ENCODE results near the gene ALKAL2. TPM values are rescaled to one million over a fixed set of nuclear protein-coding genes. Genes with fewer than 3 reads are reported as not detected.

Gene ALKAL2
- total and polyA plus RNA-seq, 2 donors (not counting 3 experiments of a cell fraction or from before 2014, with no cell fraction given) = not detected

DNA sequence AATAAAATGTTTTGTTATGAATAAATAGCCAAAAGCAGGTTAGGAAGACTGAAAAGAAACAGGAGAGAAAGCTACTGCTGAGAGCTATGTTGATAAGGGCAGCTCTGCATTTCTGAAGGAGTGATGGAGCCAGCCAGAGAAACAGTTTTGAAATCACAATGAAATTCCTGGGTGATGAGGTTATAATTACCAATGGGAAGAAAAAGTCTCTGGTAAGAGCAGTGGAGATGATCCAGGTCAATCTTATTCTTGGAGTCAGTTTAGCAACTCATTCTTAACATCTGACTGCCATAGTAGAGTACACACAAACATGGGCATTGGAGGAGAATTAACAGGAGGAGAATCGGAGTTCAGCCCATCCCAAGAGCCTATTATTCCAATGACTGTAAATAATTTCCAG, 2.4 kb downstream of the ALKAL2 start:
- no peaks in the 10 kb centered on the region for H3K79me2 ChIP-seq (ENCODE audit: control insufficient read depth, insufficient read depth, low read length)
- CTCF ChIA-PET = interaction anchor here (1.2 kb wide), 1 partner anchor 382 kb away, joined by 3 read pairs; no protein-coding TSS in a partner anchor
- DNase-seq (ENCODE audit: low read depth, low spot score) (no peak), FAIRE-seq (no peak)
- peaks cover 11 to 37% of the 10 kb centered on the region in 2 experiments for H3K27me3 ChIP-seq (ENCODE audit: control insufficient read depth in 2 of 2, insufficient read depth in 2 of 2, low read length in 2 of 2)
- no peaks in the 10 kb centered on the region for H4K20me1 ChIP-seq (replicated peaks; ENCODE audit: control insufficient read depth, extremely low read depth, insufficient read depth, low read length)
- H3K9ac ChIP-seq (replicated peaks; ENCODE audit: extremely low read depth, insufficient read depth, low read length) = no peak overlapping the region
- no peak overlapping the region for H3K4me3 ChIP-seq (replicated peaks in 1 of 3; ENCODE audit: insufficient read depth in 1 of 3, low read depth in 1 of 3, low read length in 3 of 3)
- intact Hi-C loops (cut with micrococcal nuclease) = no loop called here
- H3K4me1 ChIP-seq (ENCODE audit: control insufficient read depth, extremely low read depth, insufficient read depth, low read length) = peaks cover 3% of the 10 kb centered on the region
- H3K9me1 ChIP-seq (replicated peaks; ENCODE audit: control insufficient read depth, extremely low read depth, insufficient read depth, low read length) = no peaks in the 10 kb centered on the region
- no peaks in the 10 kb centered on the region for H3K9me3 ChIP-seq (replicated peaks; ENCODE audit: control insufficient read depth, insufficient read depth, low read length)
- no peak overlapping the region for H3K4me2 ChIP-seq (ENCODE audit: insufficient read depth, low read length)
- POLR2A ChIA-PET = no interaction called here
- no peak overlapping the region for H2AFZ ChIP-seq (ENCODE audit: low read depth, low read length)
- BruUV-seq (replicated peaks) = no TSS peak
- H3K27ac ChIP-seq (ENCODE audit: insufficient read depth, low read depth, low read length) = no peak overlapping the region
- peaks cover 3% of the 10 kb centered on the region in 2 experiments for H3K36me3 ChIP-seq (ENCODE audit: control insufficient read depth in 2 of 2, extremely low read depth in 1 of 2, insufficient read depth in 2 of 2, low read length in 2 of 2)
- dilution Hi-C loops (cut with MboI; ENCODE audit: extremely low pct_ligation_motif_present, low sequenced_read_pairs) = no loop called here
- TF ChIP-seq, protein P1, sequence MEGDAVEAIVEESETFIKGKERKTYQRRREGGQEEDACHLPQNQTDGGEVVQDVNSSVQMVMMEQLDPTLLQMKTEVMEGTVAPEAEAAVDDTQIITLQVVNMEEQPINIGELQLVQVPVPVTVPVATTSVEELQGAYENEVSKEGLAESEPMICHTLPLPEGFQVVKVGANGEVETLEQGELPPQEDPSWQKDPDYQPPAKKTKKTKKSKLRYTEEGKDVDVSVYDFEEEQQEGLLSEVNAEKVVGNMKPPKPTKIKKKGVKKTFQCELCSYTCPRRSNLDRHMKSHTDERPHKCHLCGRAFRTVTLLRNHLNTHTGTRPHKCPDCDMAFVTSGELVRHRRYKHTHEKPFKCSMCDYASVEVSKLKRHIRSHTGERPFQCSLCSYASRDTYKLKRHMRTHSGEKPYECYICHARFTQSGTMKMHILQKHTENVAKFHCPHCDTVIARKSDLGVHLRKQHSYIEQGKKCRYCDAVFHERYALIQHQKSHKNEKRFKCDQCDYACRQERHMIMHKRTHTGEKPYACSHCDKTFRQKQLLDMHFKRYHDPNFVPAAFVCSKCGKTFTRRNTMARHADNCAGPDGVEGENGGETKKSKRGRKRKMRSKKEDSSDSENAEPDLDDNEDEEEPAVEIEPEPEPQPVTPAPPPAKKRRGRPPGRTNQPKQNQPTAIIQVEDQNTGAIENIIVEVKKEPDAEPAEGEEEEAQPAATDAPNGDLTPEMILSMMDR (IDR thresholded peaks at IDR 0.05; ENCODE audit: extremely low read depth in 1 of 2, insufficient read depth in 1 of 2, low read depth in 1 of 2, low read length in 2 of 2) = no peak
- no peak for TF ChIP-seq MYC (IDR thresholded peaks at IDR 0.05; ENCODE audit: low read depth, low read length)
- TF ChIP-seq POLR2A (IDR thresholded peaks at IDR 0.05; ENCODE audit: low read depth, low read length) = no peak
- TF ChIP-seq, protein P2, sequence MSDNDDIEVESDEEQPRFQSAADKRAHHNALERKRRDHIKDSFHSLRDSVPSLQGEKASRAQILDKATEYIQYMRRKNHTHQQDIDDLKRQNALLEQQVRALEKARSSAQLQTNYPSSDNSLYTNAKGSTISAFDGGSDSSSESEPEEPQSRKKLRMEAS (IDR thresholded peaks at IDR 0.05; ENCODE audit: insufficient read depth, insufficient read length) = no peak
- TF ChIP-seq EZH2 (IDR thresholded peaks at IDR 0.05; ENCODE audit: borderline replicate concordance, low read depth, low read length, severe bottlenecking) = no peak
- no peak for TF ChIP-seq POLR2AphosphoS5 (IDR thresholded peaks at IDR 0.05; ENCODE audit: insufficient read depth, low read depth, low read length)
- TF ChIP-seq FOS (IDR thresholded peaks at IDR 0.05; ENCODE audit: borderline replicate concordance, insufficient read depth, low read length) = no peak
- TF ChIP-seq GATA2 (IDR thresholded peaks at IDR 0.05; ENCODE audit: insufficient read depth, insufficient read length, low read depth, low read length) = no peak
- TF ChIP-seq JUN (IDR thresholded peaks at IDR 0.05; ENCODE audit: borderline replicate concordance, insufficient read depth, insufficient read length, low read depth) = no peak
